ENCODE results near the gene TEX38. TPM values are rescaled to one million over a fixed set of nuclear protein-coding genes. Genes with fewer than 3 reads are reported as not detected.
A peak's percentile ranks its signal among the peaks of the same experiment; 100 is the strongest.

The TEX38 gene
- total and polyA plus RNA-seq, 8 donors = 0.35 to 0.80 TPM; not detected in 6

DNA sequence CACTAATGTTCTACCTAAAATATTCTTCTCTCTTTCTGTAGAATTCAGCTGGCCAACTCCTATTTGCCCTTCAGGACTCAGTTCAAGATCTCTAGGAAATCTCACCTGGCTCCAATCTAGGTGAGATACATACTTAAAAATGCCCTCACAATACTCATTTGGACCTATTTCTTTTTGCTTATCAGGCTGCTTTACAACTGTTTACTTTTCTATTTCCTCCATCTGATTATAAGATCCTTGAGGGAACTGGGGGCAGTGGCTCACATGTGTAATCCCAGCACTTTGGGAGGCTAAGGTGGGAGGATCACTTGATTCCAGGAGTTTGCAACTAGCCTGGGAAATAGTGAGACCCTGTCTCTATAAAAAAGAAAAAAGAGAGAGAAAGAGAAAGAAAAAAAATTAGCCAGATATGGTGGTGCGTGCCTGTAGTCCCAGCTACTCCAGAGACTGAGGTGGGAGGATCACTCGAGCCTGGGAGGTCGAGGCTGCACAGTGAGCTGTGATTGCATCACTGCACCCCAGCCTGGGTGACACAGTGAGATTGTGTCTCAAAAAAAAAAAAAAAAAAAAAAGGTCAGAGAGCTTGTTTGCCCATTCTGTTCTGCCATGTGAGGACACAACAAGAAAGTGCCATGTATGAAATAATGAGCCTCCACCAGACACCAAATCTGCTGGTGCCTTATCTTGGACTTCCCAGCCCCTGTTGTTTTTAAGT, 32.4 kb downstream of the TEX38 start:
- FAIRE-seq (no peak), ATAC-seq (no peak)

DNA sequence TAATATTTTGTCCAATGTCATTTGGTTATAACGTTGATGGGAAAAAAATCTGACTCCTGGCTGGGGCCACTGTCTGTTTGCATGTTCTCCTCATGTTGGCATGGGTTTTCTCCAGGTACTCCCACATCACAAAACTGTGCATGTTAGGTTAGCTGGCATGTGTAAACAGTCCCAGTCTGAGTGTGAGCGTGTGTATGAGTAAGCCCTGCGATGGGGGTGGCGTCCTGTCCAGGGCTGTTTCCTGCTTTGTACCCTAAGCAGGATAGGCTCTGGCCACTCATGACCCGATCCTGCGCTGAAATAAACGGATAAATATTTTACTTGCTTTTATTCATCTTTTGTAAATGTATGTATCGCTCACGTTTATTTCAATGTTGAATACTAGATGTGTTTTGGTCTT, 33.8 kb downstream of the TEX38 start:
- TF ChIP-seq, protein P1, sequence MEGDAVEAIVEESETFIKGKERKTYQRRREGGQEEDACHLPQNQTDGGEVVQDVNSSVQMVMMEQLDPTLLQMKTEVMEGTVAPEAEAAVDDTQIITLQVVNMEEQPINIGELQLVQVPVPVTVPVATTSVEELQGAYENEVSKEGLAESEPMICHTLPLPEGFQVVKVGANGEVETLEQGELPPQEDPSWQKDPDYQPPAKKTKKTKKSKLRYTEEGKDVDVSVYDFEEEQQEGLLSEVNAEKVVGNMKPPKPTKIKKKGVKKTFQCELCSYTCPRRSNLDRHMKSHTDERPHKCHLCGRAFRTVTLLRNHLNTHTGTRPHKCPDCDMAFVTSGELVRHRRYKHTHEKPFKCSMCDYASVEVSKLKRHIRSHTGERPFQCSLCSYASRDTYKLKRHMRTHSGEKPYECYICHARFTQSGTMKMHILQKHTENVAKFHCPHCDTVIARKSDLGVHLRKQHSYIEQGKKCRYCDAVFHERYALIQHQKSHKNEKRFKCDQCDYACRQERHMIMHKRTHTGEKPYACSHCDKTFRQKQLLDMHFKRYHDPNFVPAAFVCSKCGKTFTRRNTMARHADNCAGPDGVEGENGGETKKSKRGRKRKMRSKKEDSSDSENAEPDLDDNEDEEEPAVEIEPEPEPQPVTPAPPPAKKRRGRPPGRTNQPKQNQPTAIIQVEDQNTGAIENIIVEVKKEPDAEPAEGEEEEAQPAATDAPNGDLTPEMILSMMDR (IDR thresholded peaks at IDR 0.05) = no peak
- Histone ChIP-seq H3K9me3 (no peaks in the 10 kb centered on the region), H3K27me3 (no peaks in the 10 kb centered on the region), H3K27ac (no peak overlapping the region), H3K4me1 (no peaks in the 10 kb centered on the region), H3K36me3 (peaks cover 0 to 21% (median 7%) of the 10 kb centered on the region in 3 donors), H3K4me3 (no peak overlapping the region)
- DNase-seq (no peak), FAIRE-seq (no peak), ATAC-seq (peak in 2 of 4 donors; percentile 34 to 45)
- WGBS, 2 donors = 80% methylated on average over 9 of the region's 9 CpGs
- intact Hi-C loops (cut with DNase I) = no loop called here

More for the DNA sequence above, 32.4 kb downstream of the TEX38 start:
- intact Hi-C loops (cut with DNase I) = no loop called here
- TF ChIP-seq, protein P1 (IDR thresholded peaks at IDR 0.05) = no peak
- H3K27me3 ChIP-seq = no peaks in the 10 kb centered on the region
- 67 to 79% methylated on average over 3 of the region's 3 CpGs for WGBS, 2 donors
- no peak for DNase-seq
- peaks cover 0 to 21% (median 7%) of the 10 kb centered on the region in 3 donors for H3K36me3 ChIP-seq
- H3K27ac ChIP-seq = no peak overlapping the region
- no peaks in the 10 kb centered on the region for H3K4me1 ChIP-seq
- no peak overlapping the region for H3K4me3 ChIP-seq
- no peaks in the 10 kb centered on the region for H3K9me3 ChIP-seq

DNA sequence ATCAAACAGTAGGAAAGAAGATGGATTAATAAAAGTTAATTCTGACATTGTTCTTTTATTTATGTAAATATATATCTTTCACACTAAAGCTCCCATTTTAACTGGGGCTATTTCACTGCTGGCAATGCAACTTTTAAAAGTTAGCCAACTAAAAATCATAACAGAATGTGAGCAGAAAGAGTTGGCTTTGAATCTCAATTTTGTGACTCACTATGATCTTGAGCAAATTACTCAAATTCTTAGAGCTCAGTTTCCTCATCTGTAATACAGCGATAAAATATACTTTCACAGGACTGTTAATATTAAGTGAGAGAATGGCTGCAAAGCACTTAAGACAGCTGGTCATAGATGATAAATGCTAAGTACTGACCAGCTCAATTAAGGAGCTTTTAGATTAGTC, 36.5 kb downstream of the TEX38 start:
- intact Hi-C loops (cut with DNase I) = no loop called here
- no peak for ATAC-seq

DNA sequence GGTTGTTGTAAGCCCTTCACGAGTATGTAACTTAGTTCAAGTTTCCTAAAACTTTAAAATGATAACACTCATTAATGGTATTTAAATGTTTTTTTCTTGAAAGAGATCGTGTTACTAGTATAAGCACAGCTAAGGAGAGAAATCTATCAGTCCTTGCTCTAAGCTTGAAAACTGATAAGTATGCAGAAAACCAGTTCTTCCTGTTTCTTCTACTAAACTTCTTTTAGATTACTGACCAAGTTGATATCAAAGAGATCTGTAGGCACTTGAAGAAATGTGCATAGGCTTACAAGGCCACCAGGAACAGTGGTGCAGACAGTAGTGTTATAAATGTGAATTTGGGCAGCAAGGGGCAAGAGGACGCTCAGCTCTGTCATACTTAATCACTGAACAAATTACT, 43.3 kb downstream of the TEX38 start:
- DNase-seq = no peak
- no peak overlapping the region for H3K4me3 ChIP-seq
- peaks cover 0 to 3% (median 0%) of the 10 kb centered on the region in 3 donors for H3K36me3 ChIP-seq
- no peak for ATAC-seq
- H3K9me3 ChIP-seq = no peaks in the 10 kb centered on the region
- WGBS, 2 donors = 15 to 18% methylated on average over 3 of the region's 3 CpGs
- intact Hi-C loops (cut with DNase I) = no loop called here
- H3K4me1 ChIP-seq = peaks cover 10 to 42% (median 16%) of the 10 kb centered on the region in 3 donors
- H3K27me3 ChIP-seq = no peaks in the 10 kb centered on the region
- TF ChIP-seq, protein P1 (IDR thresholded peaks at IDR 0.05) = no peak
- peak overlapping the region in 1 of 4 donors; percentile 4 for H3K27ac ChIP-seq
- no peak for FAIRE-seq

More for the DNA sequence above, 36.5 kb downstream of the TEX38 start:
- FAIRE-seq (no peak), DNase-seq (no peak)
- Histone ChIP-seq H3K36me3 (peaks cover 0 to 21% (median 7%) of the 10 kb centered on the region in 3 donors), H3K27me3 (no peaks in the 10 kb centered on the region), H3K4me1 (no peaks in the 10 kb centered on the region), H3K9me3 (no peaks in the 10 kb centered on the region), H3K4me3 (no peak overlapping the region), H3K27ac (no peak overlapping the region)
- 93 to 99% methylated on average over 1 of the region's 1 CpG for WGBS, 2 donors
- TF ChIP-seq, protein P1 (IDR thresholded peaks at IDR 0.05) = no peak

DNA sequence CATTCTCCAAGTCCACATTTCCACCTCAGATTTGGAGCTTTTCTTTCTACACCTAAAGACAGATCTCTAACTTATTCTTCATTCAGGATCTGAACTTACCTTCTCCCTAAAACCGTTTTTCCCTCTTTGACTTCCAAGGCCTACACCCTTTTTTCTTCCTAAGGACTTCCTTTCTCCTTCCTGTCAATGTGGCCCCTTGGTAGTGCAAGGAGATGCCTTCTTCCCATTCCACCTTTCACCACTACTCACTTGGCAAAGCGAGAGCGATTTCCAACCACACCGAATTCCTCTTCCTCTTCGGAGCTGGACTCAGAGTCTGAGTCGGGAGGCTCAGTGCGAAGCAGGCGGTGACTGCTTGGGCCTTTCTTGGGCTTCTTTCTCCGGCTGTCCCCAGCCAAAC, 46.0 kb downstream of the TEX38 start:
- Histone ChIP-seq H3K4me3 (peak overlapping the region in 3 of 4 donors; percentile 82 to 98 (median 86)), H3K27me3 (no peaks in the 10 kb centered on the region), H3K27ac (no peak overlapping the region), H3K9me3 (no peaks in the 10 kb centered on the region), H3K36me3 (peaks cover 0 to 3% (median 0%) of the 10 kb centered on the region in 3 donors), H3K4me1 (peaks cover 10 to 42% (median 16%) of the 10 kb centered on the region in 3 donors)
- ATAC-seq = no peak
- peak in 1 of 6 donors; percentile 12 for DNase-seq
- intact Hi-C loops (cut with DNase I) = no loop called here
- FAIRE-seq = no peak
- TF ChIP-seq, protein P1 (IDR thresholded peaks at IDR 0.05) = no peak
- 35 to 42% methylated on average over 9 of the region's 9 CpGs for whole genome bisulfite sequencing, 2 donors
